Measurements from ENCODE around the gene DPF3.

The DPF3 gene

DNA sequence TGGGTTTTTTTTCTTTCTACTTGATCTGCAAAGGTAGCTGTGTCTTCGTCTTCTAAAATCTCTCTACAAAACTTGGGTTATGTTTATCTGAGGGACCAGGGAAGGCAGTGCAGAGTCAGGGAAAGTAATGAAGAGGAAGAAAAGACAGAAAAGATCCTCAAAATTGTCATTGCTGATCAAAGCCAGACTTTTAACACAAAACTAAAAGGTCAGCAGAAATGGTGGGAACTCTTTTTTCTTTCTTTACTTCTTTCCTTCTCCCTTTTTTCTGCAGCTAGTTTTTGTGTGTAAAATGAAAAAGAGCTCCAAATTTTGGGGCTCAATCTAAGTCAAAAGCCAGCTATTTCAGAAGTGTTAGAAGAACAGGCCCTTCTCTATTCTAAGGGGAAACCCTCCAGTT, 11.9 kb downstream of the DPF3 start:
- TF ChIP-seq, protein P1, sequence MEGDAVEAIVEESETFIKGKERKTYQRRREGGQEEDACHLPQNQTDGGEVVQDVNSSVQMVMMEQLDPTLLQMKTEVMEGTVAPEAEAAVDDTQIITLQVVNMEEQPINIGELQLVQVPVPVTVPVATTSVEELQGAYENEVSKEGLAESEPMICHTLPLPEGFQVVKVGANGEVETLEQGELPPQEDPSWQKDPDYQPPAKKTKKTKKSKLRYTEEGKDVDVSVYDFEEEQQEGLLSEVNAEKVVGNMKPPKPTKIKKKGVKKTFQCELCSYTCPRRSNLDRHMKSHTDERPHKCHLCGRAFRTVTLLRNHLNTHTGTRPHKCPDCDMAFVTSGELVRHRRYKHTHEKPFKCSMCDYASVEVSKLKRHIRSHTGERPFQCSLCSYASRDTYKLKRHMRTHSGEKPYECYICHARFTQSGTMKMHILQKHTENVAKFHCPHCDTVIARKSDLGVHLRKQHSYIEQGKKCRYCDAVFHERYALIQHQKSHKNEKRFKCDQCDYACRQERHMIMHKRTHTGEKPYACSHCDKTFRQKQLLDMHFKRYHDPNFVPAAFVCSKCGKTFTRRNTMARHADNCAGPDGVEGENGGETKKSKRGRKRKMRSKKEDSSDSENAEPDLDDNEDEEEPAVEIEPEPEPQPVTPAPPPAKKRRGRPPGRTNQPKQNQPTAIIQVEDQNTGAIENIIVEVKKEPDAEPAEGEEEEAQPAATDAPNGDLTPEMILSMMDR (conservative IDR thresholded peaks at IDR 0.05; ENCODE audit: low read depth, low read length): no peak
- H3K4me3 ChIP-seq (ENCODE audit: low read length): no peak overlapping the region
- DNase-seq (ENCODE audit: low read depth): no peak

DNA sequence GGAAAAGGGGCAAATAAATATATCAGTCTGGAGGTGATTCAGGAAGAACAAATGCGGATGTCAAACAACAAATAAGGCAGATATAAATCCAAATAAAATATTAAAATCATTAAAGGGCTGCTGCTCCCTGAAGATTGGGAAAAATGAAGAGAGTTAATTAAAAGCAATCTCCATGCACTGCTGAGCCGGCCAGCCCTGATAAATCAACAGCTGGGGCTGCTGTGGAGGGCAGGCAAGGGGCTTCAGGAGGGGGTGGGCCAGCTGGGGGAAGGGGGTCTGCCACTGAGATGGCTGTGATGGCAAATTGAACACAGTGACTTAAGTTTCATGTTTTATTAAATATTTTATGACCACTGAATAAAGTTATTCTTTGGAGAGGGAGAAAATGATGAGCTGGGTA, 12.4 kb downstream of the DPF3 start:
- no peak for DNase-seq (ENCODE audit: low read depth)
- H3K4me3 ChIP-seq (ENCODE audit: low read length): no peak overlapping the region
- TF ChIP-seq, protein P1 (conservative IDR thresholded peaks at IDR 0.05; ENCODE audit: low read depth, low read length): no peak

DNA sequence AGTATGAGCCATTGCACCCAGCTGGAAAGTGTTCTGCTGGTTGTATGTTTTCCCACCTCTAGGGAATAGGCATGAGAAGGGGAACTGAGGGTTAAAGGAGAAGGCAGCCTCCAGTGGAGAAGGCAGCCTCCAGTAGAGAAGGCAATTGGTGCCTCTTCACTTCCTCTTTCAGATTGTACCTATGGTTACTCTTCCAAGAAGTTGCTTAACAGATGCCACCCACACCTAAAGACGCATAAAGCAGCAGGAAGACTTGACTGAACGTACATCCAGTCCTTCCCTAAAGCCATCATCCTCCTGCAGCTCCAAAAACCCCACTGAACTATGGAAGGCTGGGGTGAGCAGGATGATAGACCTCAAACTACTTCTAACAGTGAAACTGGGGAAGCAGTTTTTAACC, 13.1 kb downstream of the DPF3 start:
- no peak for DNase-seq (ENCODE audit: low read depth)
- TF ChIP-seq, protein P1 (conservative IDR thresholded peaks at IDR 0.05; ENCODE audit: low read depth, low read length): no peak

DNA sequence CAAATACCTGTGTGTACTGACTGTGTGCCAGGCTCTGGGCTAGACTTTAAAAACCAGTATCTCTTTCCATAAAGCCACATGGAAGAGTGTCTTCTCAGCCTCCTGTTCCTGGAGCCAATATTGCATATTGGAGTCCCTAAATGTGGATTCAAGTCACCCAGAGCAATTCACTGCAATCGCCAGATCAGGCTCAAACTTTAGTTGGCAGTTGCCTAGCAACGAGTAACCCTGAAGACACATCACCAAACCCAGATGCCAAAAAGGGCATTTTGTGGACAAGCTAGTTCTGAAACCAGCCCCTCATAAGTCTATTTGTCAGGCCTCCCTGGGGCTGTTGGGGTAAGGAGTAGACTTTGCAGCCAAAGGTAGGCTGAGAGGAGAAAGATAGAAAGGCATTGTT, 13.7 kb downstream of the DPF3 start:
- TF ChIP-seq, protein P1 (conservative IDR thresholded peaks at IDR 0.05; ENCODE audit: low read depth, low read length): no peak
- no peak for DNase-seq (ENCODE audit: low read depth)
- no peak overlapping the region for H3K4me3 ChIP-seq (ENCODE audit: low read length)

More for the DNA sequence above, 13.1 kb downstream of the DPF3 start:
- H3K4me3 ChIP-seq (ENCODE audit: low read length): no peak overlapping the region

DNA sequence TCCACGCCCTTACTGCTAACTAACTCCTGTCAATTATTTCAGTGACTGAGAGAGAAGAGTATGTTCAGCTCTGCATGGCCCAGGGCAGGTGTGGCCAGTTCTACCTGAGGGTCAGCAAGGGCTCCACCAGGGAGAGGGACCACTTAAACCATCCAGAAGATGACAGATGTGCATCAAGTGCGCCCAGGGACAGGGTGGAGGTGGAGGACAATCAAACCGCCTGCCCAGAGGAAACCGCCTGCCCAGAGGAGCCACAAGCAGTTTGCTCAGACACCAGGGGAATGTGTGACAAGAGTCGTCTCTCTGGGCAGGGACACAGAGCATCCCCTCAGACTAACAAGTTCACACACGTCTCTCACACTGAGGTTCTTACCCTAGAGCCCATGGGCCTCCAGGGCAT, 14.5 kb downstream of the DPF3 start:
- H3K4me3 ChIP-seq (ENCODE audit: low read length): no peak overlapping the region
- no peak for DNase-seq (ENCODE audit: low read depth)
- TF ChIP-seq, protein P1 (conservative IDR thresholded peaks at IDR 0.05; ENCODE audit: low read depth, low read length): no peak

DNA sequence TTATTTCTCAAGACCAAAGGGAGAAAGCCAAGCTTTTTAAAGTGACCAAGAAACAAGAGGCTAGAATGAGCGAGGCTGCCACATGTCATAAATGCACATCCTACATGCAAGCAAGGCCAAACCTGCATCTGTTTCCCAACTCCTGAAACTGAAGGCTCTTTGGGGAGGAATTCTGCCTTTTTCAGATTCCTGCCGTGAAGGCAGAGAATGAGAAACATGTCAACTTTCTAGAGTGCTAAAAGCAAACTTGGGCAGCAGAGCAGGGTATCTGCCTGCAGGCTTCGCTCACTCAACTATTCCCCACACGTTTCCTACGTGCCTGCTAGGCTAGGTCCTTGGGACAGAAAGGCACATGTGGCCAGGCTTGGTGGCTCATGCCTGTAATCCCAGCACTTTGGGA, 15.2 kb downstream of the DPF3 start:
- TF ChIP-seq, protein P1 (conservative IDR thresholded peaks at IDR 0.05; ENCODE audit: low read depth, low read length): no peak
- H3K4me3 ChIP-seq (ENCODE audit: low read length): no peak overlapping the region
- DNase-seq (ENCODE audit: low read depth): no peak

GRCh38 chr14:72876710-72877063, 17.2 kb downstream of the DPF3 start:
- no peak for DNase-seq (ENCODE audit: low read depth)
- H3K4me3 ChIP-seq (ENCODE audit: low read length): no peak overlapping the region
- TF ChIP-seq, protein P1 (conservative IDR thresholded peaks at IDR 0.05; ENCODE audit: low read depth, low read length): no peak
